ENCODE measurements around the gene SLC5A8.
"Not testable (repeated sequence)": the region's sequence is repeated elsewhere in the genome, so short reads cannot be mapped to it uniquely, and the experiment has no call there.

SLC5A8 gene

GRCh38 chr12:101173197-101173749 lies 36.8 kb downstream of the SLC5A8 start:
- no peak for DNase-seq (ENCODE audit: low spot score)

GRCh38 chr12:101172316-101172715 lies 37.7 kb downstream of the SLC5A8 start:
- DNase-seq (ENCODE audit: low spot score): no peak

GRCh38 chr12:101168001-101168400 lies 42.0 kb downstream of the SLC5A8 start:
- no peak for DNase-seq (ENCODE audit: low spot score)

GRCh38 chr12:101166866-101167265 lies 43.2 kb downstream of the SLC5A8 start:
- no peak for DNase-seq (ENCODE audit: low spot score)

- no peak for DNase-seq (ENCODE audit: low spot score)
Measured at GRCh38 chr12:101165319-101165718, 44.7 kb downstream of the SLC5A8 start.

- DNase-seq (ENCODE audit: low spot score): not testable (repeated sequence)
Measured at GRCh38 chr12:101145777-101146431, 64.1 kb downstream of the SLC5A8 start.

GRCh38 chr12:101127521-101128219 lies 82.4 kb downstream of the SLC5A8 start:
- DNase-seq (ENCODE audit: low spot score): no peak

GRCh38 chr12:101117842-101118241 lies 92.2 kb downstream of the SLC5A8 start:
- DNase-seq (ENCODE audit: low spot score): no peak

GRCh38 chr12:101116911-101117310 lies 93.1 kb downstream of the SLC5A8 start:
- no peak for DNase-seq (ENCODE audit: low spot score)

- no peak for DNase-seq (ENCODE audit: low spot score)
Measured at GRCh38 chr12:101115326-101115725, 94.7 kb downstream of the SLC5A8 start.

- DNase-seq (ENCODE audit: low spot score): no peak
Measured at GRCh38 chr12:101111441-101111840, 98.6 kb downstream of the SLC5A8 start.

- DNase-seq (ENCODE audit: low spot score): no peak
Measured at GRCh38 chr12:101110866-101111265, 99.2 kb downstream of the SLC5A8 start.

- no peak for DNase-seq (ENCODE audit: low spot score)
Measured at GRCh38 chr12:101108130-101108529, 101.9 kb downstream of the SLC5A8 start.

GRCh38 chr12:101107032-101107763 lies 102.8 kb downstream of the SLC5A8 start:
- DNase-seq (ENCODE audit: low spot score): no peak

Small RNA genes lying within 50 kb of the gene (small RNA-seq; reads per million reads assigned to genes)
- gene RNU6-768P: 0 reads per million in 2 experiments
